ENCODE data around the gene DNAH12. TPM values are rescaled to one million over a fixed set of nuclear protein-coding genes. Genes with fewer than 3 reads are reported as not detected.
"Not testable (repeated sequence)": the region's sequence is repeated elsewhere in the genome, so short reads cannot be mapped to it uniquely, and the experiment has no call there.

The DNAH12 gene
- total and polyA plus RNA-seq, 10 of the 15 experiments (the other 5 are each of a cell fraction or from before 2014, with no cell fraction given) = under 0.01 to 0.35 (median 0.08) TPM

GRCh38 chr3:57477193-57477592, 67.0 kb downstream of the DNAH12 start:
- FAIRE-seq; BruUV-seq (replicated peaks); H2AFZ ChIP-seq (ENCODE audit: control insufficient read depth, low read depth, low read length); H4K20me1 ChIP-seq (ENCODE audit: control insufficient read depth, insufficient read depth); H3K36me3 ChIP-seq (ENCODE audit: control insufficient read depth in 2 of 2, insufficient read depth in 2 of 2, low read length in 1 of 2); H3K9me3 ChIP-seq (replicated peaks; ENCODE audit: control insufficient read depth, insufficient read depth, low read length); CTCF ChIA-PET; RAD21 ChIA-PET (ENCODE audit: unreplicated experiment); intact Hi-C loops (cut with micrococcal nuclease; ENCODE audit: unreplicated experiment); H3K27me3 ChIP-seq (replicated peaks in 1 of 2; ENCODE audit: control insufficient read depth in 2 of 2, insufficient read depth in 2 of 2, low read length in 1 of 2); POLR2A ChIA-PET; H3K79me2 ChIP-seq (ENCODE audit: control insufficient read depth, insufficient read depth, low read length); H3K4me2 ChIP-seq (ENCODE audit: control insufficient read depth, insufficient read depth); H3K9ac ChIP-seq (ENCODE audit: control insufficient read depth, insufficient read depth, low read length); H3K4me1 ChIP-seq (ENCODE audit: control insufficient read depth, insufficient read depth, low read length); H3K4me3 ChIP-seq; ATAC-seq; H3K27ac ChIP-seq (ENCODE audit: control insufficient read depth, insufficient read depth); in situ Hi-C loops (cut with MboI); SMC1A ChIA-PET (ENCODE audit: uncharacterized antibody, unreplicated experiment); DNase-seq (ENCODE audit: low read depth, low spot score): not testable (repeated sequence)
- 84% methylated on average over 13 of the region's 13 CpGs for WGBS (ENCODE audit: insufficient coverage, insufficient replicate concordance, low lambda C conversion rate, missing lambda C conversion rate)

DNA sequence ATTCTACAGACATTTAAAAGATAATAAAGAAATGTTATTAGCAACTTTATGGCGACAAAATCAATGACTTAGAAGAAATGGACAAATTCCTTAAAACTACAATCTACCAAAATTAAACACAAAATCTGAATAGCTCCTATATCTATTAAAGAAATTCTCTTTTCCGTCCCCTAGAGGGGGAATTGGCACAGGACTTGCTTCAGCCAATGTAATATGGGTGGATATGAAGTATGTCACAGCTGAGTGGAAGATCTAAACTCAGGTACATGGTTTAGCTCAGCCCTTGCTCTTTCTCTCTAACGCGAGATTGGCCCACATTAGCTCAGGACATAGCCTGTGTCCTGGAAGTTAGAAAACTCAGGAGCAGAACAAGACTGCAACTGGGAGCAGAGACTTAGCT, 79.3 kb downstream of the DNAH12 start:
- DNase-seq (ENCODE audit: low read depth, low spot score) (no peak), ATAC-seq (no peak), FAIRE-seq (no peak)
- POLR2A ChIA-PET = no interaction called here
- intact Hi-C loops (cut with micrococcal nuclease; ENCODE audit: unreplicated experiment) (no loop called here), in situ Hi-C loops (cut with MboI) (no loop called here)
- Histone ChIP-seq H3K27me3 (replicated peaks in 1 of 2; ENCODE audit: control insufficient read depth in 2 of 2, insufficient read depth in 2 of 2, low read length in 1 of 2) (no peaks in the 10 kb centered on the region), H3K36me3 (ENCODE audit: control insufficient read depth in 2 of 2, insufficient read depth in 2 of 2, low read length in 1 of 2) (no peaks in the 10 kb centered on the region), H3K4me2 (ENCODE audit: control insufficient read depth, insufficient read depth) (no peak overlapping the region), H3K79me2 (ENCODE audit: control insufficient read depth, insufficient read depth, low read length) (no peaks in the 10 kb centered on the region), H3K9ac (ENCODE audit: control insufficient read depth, insufficient read depth, low read length) (no peak overlapping the region), H4K20me1 (ENCODE audit: control insufficient read depth, insufficient read depth) (no peaks in the 10 kb centered on the region), H3K4me1 (ENCODE audit: control insufficient read depth, insufficient read depth, low read length) (no peaks in the 10 kb centered on the region), H3K9me3 (replicated peaks; ENCODE audit: control insufficient read depth, insufficient read depth, low read length) (no peaks in the 10 kb centered on the region), H3K27ac (ENCODE audit: control insufficient read depth, insufficient read depth) (no peak overlapping the region), H3K4me3 (no peak overlapping the region), H2AFZ (ENCODE audit: control insufficient read depth, low read depth, low read length) (no peak overlapping the region)
- RAD21 ChIA-PET (ENCODE audit: unreplicated experiment) = no interaction called here
- WGBS (ENCODE audit: insufficient coverage, insufficient replicate concordance, low lambda C conversion rate, missing lambda C conversion rate) = 65% methylated on average over 4 of the region's 4 CpGs
- SMC1A ChIA-PET (ENCODE audit: uncharacterized antibody, unreplicated experiment) = interaction anchor here (0.7 kb wide), 1 partner anchor 67 kb away, joined by 3 read pairs; no protein-coding TSS in a partner anchor
- no TSS peak for BruUV-seq (replicated peaks)
- CTCF ChIA-PET = interaction anchor here (1.1 kb wide), 1 partner anchor 451 kb away, joined by 3 read pairs; no protein-coding TSS in a partner anchor
- TF ChIP-seq SMC3 (IDR thresholded peaks at IDR 0.05; ENCODE audit: borderline replicate concordance, low read length) (no peak), CREB1 (IDR thresholded peaks at IDR 0.05; ENCODE audit: low read depth) (no peak), CHD2 (IDR thresholded peaks at IDR 0.05; ENCODE audit: borderline replicate concordance, low read depth, low read length) (no peak), CBX3 (IDR thresholded peaks at IDR 0.05; ENCODE audit: borderline replicate concordance, low read depth) (no peak), E2F4 (IDR thresholded peaks at IDR 0.05; ENCODE audit: low read depth, low read length) (no peak), E2F8 (IDR thresholded peaks at IDR 0.05; ENCODE audit: low read depth, partially characterized antibody) (no peak), ZZZ3 (IDR thresholded peaks at IDR 0.05; ENCODE audit: control insufficient read depth, insufficient read length, low read depth) (no peak), JUND (IDR thresholded peaks at IDR 0.05; ENCODE audit: low read depth, low read length) (no peak), ASH2L (IDR thresholded peaks at IDR 0.05; ENCODE audit: borderline replicate concordance, low read depth) (no peak), ZNF24 (IDR thresholded peaks at IDR 0.05) (no peak), BACH1 (IDR thresholded peaks at IDR 0.05; ENCODE audit: borderline replicate concordance) (no peak), SIN3A (IDR thresholded peaks at IDR 0.05; ENCODE audit: low read depth, low read length) (no peak), CHD4 (IDR thresholded peaks at IDR 0.05) (no peak)
- TF ChIP-seq, protein P1, sequence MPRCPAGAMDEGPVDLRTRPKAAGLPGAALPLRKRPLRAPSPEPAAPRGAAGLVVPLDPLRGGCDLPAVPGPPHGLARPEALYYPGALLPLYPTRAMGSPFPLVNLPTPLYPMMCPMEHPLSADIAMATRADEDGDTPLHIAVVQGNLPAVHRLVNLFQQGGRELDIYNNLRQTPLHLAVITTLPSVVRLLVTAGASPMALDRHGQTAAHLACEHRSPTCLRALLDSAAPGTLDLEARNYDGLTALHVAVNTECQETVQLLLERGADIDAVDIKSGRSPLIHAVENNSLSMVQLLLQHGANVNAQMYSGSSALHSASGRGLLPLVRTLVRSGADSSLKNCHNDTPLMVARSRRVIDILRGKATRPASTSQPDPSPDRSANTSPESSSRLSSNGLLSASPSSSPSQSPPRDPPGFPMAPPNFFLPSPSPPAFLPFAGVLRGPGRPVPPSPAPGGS (IDR thresholded peaks at IDR 0.05; ENCODE audit: borderline replicate concordance, insufficient read depth, low read depth, low read length, poor library complexity, severe bottlenecking) = no peak
